ENCODE results near the gene PTPN18.
"Not testable (repeated sequence)": the region's sequence is repeated elsewhere in the genome, so short reads cannot be mapped to it uniquely, and the experiment has no call there.

PTPN18 gene

DNA sequence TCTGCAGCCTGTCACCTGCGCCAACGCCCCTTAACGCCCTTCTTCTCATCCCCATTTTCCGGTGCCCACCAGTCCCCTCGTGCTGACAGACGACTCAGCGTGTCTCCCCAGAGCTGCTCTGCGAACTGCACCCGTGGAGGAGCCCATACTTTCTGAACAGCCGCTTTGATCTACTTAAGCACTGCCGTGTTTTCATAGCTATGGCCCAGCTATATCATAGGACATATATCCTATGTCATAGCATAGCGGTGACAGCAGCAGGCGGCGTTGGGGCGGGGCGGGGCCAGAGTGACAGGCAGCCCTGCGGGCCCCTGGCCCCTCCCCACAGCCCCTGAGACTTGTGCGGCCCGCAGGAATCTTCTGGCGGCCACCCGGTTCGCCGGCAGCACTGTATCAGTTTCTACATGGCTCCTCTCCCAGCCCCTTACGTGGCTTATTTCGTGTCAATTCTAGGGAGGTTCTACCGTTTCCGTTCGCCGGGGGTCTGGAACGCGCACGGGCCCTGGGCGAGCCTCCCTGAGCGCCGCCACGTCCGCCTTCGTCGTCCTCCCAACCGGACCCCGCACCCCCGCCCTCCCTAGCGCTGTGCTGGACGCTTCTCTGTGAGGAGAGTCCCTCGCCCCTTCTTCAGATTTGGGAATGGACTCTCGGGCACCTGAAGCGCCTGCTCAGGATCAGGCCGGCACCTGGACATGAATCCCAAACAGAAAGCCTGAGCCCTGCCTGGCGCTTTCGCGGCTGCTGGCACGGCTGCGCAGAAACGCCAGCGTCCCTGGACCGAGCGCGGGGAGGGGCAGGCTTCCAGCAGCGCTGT, 35.4 kb downstream of the PTPN18 start:
- peak overlapping the region; percentile 94 for H3K27ac ChIP-seq
- TF ChIP-seq, protein P1, sequence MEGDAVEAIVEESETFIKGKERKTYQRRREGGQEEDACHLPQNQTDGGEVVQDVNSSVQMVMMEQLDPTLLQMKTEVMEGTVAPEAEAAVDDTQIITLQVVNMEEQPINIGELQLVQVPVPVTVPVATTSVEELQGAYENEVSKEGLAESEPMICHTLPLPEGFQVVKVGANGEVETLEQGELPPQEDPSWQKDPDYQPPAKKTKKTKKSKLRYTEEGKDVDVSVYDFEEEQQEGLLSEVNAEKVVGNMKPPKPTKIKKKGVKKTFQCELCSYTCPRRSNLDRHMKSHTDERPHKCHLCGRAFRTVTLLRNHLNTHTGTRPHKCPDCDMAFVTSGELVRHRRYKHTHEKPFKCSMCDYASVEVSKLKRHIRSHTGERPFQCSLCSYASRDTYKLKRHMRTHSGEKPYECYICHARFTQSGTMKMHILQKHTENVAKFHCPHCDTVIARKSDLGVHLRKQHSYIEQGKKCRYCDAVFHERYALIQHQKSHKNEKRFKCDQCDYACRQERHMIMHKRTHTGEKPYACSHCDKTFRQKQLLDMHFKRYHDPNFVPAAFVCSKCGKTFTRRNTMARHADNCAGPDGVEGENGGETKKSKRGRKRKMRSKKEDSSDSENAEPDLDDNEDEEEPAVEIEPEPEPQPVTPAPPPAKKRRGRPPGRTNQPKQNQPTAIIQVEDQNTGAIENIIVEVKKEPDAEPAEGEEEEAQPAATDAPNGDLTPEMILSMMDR (conservative IDR thresholded peaks at IDR 0.05), result no peak

DNA sequence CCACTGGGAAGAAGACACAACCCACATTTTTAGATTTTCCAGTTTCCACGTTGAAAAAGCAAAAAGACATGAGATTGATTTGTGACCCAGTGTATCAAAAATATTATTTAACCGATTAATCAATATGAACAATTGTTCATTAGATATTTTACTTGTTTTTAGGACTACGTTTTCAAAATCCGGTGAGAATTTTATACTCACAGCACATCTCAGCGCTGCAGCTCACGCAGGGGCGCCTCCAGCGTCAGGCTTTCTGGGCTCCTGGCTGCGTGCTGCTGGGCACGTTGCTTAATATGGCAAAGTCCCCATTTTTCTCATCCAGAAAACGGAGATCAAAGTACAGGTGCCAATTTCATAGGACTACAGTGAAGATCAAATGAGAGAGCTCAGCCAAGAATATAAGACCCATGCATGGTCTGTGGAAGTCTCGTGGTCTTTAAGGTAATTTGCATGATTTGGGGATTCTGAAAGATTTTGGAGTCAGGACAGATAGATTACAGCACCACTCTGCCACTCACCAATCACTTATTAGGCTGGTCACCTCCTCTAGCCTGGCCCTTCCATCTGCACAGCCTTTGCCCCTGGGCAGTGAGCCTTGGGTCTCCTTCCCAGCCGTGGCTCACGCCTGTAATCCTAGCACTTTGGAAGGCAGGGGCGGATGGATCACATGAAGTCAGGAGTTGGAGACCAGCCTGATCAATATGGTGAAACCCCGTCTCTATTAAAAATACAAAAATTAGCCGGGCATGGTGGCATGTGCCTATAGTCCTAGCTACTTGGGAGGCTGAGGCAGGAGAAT, 36.2 kb downstream of the PTPN18 start:
- TF ChIP-seq, protein P1 (conservative IDR thresholded peaks at IDR 0.05), result 0 out of 2 replicates have a peak, but pooled peaks have one; percentile 11
- H3K27ac ChIP-seq, result peak overlapping the region; percentile 94

- H3K27ac ChIP-seq, result no peak overlapping the region
- TF ChIP-seq, protein P1 (conservative IDR thresholded peaks at IDR 0.05), result no peak
Measured at GRCh38 chr2:130393318-130393910, 37.6 kb downstream of the PTPN18 start.

GRCh38 chr2:130406280-130406679, 50.4 kb downstream of the PTPN18 start:
- H3K27ac ChIP-seq, result not testable (repeated sequence)

- not testable (repeated sequence) for H3K27ac ChIP-seq
Measured at GRCh38 chr2:130416693-130417092, 60.8 kb downstream of the PTPN18 start.

- H3K27ac ChIP-seq, result not testable (repeated sequence)
Measured at GRCh38 chr2:130418845-130419244, 63.0 kb downstream of the PTPN18 start.

Data from VCaP (cell line).